Hematopoietic multipotent progenitor cell treated with erythropoietin and hydrocortisone succinate and interleukin-3 and kit ligand, for 6 days (in vitro differentiated cells): ENCODE measurements around the gene FBXO38.

Source experiments
- DNase-seq: peaks from one replicate; pipeline ENCODE4 v3.0.0-alpha.2; 2015

FBXO38 gene, protein sequence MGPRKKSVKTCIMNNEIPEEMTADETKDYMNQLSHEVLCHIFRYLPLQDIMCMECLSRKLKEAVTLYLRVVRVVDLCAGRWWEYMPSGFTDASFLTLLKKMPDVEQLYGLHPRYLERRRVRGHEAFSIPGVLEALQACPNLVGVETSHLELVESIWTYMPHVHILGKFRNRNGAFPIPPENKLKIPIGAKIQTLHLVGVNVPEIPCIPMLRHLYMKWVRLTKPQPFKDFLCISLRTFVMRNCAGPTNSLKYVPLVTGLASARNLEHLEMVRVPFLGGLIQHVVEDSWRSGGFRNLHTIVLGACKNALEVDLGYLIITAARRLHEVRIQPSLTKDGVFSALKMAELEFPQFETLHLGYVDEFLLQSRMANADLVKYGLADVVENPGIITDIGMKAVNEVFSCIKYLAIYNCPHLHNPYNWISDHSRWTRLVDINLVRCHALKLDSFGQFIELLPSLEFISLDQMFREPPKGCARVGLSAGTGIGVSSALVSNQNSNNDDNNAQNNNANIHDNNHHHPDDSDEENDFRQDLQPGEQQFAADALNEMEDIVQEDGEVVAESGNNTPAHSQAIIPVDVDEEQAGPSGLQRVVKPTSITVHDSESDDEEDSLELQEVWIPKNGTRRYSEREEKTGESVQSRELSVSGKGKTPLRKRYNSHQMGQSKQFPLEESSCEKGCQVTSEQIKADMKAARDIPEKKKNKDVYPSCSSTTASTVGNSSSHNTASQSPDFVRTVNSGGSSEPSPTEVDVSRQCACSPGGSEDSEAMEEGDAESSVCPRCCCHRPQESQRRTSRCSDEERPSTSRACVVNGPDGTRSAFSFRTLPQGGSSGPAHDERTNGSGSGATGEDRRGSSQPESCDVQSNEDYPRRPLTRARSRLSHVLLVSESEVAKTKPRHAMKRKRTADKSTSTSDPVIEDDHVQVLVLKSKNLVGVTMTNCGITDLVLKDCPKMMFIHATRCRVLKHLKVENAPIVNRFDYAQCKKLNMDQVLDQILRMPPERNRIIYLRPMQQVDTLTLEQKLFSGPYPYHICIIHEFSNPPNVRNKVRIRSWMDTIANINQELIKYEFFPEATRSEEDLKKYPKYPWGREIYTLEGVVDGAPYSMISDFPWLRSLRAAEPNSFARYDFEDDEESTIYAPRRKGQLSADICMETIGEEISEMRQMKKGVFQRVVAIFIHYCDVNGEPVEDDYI

DNA sequence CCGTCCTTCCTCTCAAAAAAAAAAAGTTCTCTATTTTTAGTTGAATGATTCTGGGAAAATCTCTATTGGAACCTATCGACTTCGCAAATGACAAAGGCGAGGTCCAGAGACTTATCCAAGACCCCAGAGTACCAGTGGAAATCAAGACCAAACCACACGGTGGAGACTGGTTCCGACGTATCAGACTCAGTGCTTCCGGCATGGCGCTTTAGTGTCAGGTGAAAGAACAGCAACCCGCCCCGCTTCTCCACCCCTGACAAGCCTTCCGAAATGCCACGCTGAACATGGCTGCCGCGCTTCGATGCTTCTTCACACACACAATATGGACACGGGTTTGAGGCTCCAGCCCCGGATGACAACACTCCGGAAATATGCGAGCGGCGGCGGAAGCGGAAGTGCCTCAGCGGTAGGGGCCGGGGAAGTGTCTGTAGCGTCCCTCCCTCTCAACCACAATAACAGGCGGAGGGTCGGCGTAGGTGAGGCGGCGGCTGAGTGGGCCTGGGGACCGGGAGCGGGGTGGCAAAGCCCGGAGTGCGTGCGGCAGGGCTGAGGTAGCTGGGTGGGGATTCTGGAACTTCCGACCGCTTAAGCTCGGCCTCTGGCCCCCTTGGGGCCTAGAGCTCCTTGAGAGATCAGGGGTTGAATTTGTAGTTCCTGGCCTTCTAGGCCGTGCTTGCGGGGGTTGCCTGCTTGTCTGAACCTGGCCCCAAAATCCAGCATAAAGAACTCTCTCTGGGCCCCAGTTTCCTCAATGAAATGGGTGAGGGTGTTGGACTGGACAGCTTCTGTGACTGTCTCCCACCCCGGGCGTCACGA lies at the start of gene FBXO38:
Gene FBXO38, plus strand, starts transcription at position 395 of the 816 bp plus-strand sequence. CDS start 10,819 bp downstream, outside the sequence.
- DNase-seq: peak; percentile 98

DNA sequence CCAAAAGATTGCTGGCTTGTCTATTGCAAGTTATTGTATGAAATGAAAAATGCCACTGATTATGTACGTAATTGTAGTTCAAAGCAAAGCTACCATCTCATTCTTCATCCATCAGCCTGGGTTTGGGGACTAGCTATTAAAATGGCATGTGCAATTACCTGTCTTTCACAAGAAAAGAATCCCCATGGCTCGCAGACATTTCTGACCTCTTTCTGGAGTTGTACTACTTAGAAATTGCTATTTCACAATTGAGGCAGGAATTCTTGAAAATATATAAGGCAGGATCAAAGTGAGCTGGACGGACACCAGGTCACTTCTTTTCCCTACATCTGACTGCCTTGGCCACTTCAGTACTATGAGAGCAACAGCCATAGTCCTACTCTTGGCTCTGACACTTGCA lies 48.5 kb upstream of the FBXO38 start, which contains the start of gene SPINK9:
Gene SPINK9, plus strand, starts transcription at position 301 of the 400 bp plus-strand sequence. Its CDS starts 55 bp downstream, at position 356.
- no peak for DNase-seq

DNA sequence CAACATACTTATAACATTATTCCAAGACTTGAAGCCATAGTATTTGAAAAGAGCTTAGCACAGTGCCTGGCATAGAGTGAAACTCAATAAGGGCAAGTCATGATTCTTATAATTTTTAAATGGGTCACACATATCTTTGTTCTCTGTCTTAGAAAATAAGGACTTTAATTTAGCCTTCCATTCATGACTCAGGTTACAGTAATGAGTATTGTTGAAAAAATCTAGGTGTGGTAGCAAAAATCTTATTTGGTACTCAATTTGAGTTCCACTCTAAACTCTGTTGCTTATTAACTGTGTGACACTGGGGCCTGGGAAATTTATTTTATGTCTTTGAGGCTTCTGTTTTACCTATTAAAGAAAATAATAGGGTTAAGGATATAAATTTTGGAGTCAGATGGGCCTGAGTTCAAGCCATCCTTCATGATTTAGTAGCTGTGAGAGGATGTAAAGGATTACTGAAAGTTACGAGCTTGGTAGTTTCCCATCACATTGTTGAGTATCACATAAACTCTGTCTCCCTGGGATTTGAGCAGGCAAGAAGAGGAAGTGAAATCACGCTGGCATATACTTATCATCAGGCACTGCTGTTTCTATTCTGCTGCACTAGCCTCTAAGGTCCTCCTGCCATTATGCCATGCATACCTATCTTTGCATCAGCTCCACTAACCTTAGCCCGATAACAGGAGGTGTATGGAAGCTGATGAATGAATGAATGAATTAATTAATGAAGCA lies 46.9 kb upstream of the FBXO38 start:
- DNase-seq: peak; percentile 5

DNA sequence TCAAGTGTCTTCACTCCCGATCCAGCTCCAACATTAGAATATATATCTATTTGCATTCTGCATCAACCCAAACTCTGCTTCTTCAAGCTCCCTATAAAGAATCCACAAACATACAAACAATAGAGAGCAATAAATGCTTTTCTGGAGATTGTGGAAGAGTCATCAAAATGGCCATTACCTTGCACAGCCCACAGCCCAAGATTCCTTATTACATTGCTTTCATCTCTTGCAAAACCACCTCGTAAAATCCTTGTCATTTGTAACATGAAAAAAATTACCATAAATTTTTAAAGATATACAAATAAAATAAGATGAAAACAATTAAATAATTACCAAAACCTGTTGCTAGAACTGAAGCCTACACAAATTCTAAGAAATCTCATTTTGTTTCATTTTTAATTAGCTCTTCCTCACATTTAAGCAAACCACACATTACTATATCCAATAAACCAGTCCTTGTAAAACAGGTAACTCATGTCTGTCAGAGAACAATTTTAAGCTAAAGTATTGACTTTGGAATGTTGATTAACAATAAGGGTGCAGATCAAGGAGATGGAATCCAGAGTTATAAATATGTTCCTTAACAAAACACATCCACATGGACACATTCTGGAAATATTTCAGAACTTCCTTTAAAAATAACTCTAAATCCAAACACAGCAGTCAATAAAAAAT lies 41.2 kb upstream of the FBXO38 start:
- no peak for DNase-seq

DNA sequence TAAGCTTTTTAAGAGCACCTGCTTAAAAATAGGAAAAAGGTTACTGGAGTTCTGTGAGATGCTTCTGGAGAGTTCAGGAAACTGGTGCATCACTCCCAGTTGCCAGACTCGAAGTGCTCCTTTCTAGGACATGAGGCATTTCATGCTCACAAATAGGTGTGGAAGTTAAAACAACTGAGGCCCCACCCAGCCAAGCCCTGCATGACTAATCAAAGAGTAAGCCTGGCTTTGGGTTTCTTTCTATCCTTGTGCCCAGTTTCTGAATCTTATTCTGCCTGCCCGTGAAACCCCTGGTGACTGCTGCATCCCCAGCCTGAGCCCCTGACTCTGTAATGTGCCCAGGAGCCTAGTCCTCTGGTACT lies 40.7 kb upstream of the FBXO38 start:
- peak; percentile 58 for DNase-seq

DNA sequence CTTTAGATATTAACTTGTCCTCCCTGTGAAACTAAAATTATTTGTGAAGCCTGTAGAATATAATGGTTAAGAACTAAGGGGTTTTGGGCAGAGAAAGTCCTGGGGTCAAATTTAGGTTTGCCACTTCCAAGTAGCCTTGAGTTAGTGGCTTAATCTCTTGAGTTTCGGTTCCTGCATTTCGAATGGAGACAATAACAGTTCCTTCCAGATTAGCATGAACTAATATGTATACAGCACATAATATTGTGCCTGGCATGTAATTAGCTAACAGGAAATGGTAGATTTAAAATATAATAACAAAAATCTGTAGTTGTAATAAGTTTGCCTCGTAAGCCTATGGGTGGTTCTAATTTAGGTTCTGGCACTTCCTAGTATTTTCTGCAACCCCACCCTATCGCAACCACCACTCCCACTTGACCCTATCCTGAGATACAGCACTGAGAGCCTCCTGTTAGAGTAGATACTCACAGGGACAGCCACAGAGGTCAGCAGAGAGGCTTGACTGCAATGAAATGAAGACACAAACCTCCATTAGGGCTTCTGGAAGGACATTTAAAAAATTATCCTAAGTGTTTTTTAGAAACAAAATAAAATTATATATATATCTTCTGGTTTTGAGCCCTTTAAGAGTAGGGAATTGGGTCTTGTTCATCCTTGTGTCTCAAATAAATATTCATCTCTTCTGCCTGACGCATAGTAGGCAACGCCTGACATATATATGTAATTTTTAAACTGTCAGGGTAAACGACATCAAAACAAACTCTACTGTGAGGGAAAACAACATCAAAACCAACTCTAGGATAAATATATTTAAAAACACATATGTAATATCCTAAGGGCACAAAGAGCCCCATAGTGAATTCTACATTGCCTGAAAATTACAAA lies 39.9 kb upstream of the FBXO38 start:
- DNase-seq: peak; percentile 72

DNA sequence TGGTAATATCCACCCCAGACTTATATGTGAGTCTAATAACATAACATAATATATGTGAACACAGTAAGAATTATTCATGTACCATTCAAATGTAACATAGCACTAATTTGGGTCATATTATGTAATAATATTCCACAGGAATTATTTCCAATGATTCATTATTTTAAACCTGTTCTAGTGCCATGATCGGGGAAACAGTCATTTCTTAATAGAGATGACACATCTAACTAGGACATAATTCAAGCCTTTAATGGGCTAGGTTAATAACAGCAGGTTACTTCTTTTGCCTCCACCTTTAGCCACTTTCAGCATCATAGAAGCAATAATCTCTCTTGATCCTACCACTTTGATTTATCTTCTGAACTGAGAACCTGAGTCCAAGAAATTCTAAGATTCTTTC lies 36.1 kb upstream of the FBXO38 start:
- no peak for DNase-seq

DNA sequence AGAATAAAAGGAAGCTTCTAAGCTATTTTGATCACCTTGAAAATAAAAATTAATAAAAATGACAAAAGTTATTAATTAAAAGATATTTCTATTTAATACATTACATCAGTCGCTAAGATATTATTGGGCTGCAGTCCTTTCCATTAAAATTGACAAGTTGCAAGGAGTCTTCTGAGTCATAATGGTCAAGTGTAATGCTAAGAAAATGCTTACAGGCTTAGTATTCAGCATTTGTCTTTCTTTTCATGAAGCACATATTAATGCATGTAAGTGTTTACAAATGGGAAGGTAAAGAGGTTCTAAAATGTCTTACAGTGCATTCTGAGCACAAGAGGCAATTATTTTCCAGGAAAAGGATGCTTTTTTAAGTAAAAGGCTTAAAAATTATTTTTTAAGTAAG lies 31.1 kb upstream of the FBXO38 start:
- no peak for DNase-seq

DNA sequence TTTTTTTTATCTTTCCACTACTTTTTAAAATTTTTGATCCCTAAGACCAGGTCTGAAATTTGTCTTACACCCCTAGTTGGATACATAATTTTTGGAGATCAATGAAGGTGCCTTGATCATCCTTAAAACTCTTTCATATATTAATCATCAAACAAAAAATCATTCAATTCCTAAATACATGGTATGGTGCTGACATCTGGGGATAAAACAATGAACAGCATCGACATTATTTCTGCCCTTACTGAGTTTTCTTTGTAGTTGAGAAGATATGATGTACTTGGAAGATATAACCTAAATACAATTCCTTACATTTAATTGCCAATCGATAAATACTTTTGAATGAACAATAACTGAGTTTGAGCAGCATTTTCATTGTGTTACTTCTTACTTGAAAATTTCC lies 30.1 kb upstream of the FBXO38 start:
- no peak for DNase-seq

DNA sequence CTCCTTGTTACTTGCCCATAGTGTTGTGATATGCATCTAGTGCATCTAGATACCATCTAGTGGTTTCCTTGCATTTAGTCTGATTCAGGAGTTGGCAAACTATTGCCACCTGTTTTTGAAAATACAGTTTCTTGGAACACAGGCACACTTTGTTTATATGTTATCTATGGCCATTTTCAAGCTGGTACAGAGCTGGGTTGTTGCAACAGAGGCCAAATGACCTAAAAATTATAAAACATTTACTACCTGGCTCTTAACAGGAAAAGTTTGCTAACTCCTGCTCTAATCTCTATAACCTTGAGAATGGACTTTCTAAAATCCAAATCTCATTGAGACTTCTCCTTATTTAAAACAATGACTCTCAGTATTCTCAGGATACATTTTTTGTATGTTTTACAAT lies 19.4 kb upstream of the FBXO38 start:
- DNase-seq: peak; percentile 22

DNA sequence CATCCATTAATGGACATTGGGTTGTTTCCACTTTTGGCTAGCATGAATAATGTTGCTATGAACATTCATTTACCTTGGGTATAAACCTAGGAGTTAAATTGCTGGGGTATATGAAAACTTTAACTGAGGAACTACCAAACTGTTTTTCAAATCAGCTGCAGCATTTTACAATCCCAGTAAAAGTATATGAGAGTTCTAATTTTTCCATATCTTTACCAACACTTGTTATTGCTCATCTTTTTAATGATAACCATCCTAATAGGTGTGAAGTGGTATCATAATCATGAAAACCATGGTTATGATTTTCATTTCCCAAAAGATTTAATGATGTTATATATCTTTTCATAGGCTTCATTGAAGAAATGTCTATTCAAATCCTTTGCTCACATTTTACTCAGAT lies 15.5 kb upstream of the FBXO38 start:
- DNase-seq: no peak

DNA sequence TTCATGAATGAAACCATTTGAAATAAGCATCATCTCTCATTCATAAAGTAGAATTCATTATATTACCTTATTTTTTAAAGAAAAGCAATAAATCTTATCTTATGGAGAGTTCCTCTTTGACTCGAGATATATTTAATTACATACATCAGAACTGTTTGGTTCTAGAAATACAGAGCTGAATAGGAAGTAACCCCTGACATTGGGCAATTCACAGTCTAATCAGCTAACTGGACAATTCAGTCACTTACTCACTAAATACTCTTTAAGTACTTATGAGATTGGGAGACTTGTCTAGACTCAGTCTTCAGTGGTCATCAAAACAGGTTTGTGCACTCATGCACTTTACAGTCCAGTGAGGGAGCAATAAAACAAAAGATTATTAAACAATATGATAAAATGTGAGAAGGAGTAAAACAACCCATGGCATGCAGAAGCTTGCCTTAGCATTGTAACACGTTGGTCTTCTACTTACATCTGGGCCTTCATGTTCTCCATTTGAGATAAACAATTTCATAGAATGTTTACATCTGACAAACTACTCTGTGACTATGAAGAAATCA lies 11.5 kb upstream of the FBXO38 start:
- peak; percentile 43 for DNase-seq

DNA sequence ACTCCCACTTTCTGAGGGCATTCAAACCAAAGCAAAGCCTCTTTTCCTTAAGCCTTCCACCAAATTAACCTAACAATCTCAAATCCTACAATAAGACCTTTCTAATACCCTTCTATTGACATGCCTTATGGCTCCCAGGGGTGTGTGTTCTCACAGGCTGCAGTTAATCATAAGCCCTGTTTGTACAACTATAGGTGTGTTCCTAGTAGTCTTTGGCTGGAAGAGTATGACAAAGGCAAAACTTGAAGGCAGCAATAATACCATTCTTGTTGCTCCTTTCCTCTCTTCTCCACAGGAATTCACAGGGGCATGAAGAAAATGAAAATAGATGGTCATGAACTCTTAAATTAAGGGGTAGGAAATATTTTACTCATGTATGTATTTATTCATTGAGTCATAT lies 10.9 kb upstream of the FBXO38 start:
- no peak for DNase-seq

DNA sequence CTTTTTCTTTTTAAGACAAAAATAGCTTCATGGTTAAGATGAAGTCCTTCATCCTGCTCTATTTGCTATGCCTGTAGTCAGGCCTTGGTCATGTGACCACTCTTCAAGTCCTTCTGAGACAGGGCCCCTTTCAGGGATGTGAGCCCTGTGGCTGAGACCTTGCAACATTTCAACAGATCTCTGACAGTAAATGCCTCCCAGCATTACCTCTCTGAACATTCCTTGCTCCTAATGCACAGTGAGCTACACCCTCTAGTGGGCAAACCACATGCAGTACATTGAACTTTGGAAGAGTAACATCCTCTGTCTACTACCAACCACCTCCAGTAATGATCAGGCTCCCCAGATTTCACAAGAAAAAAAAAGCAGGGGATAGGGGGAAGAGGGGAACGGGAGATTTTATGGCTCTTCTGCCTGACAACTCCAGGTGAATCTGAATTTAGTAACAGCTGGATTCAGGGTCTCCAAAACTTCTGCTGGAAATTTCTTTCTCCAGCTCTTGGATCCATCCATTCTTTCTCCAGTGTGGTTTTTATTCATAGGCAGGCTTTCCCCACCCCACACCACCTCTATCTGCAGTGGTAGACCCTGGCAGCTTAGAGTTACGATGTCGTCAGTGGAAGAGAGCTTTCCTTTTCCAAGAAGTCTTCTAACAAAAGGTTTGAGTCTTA lies 8.9 kb upstream of the FBXO38 start:
- peak; percentile 82 for DNase-seq

DNA sequence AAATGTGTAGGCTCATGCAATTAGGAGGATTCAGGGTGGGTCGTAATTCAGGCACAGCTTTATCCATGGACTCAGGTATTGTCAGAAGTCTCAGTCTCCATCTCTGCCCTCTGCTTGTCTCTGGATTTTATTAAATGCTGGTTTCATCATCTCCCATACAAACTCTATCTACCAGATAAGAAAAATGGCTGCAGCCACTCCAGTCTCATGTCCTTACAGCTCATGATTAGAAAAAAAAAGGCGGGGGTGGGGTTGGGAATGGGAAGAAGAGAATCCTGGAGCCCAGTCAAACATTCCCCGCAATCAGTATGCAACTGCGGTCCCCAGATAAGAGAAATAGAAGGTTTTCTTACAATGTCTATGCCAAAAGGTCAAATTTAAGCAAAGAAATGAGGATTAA lies 7.6 kb upstream of the FBXO38 start:
- no peak for DNase-seq

DNA sequence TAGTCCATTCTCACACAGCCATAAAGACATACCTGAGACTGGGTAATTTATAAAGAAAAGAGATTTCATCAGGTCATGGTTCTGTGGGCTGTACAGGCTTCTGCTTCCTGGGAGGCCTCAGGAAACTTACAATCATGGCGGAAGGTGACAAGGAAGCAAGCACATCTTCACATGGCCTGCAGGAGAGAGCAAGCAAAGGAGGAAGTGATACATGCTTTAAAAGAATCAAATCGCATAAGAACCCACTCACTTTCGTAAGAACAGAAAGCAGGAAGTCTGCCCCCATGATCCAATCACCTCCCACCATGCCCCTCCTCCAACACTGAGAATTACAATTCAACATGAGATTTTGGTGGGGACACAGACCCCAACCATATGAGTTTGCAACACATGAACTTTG lies 5.1 kb upstream of the FBXO38 start:
- DNase-seq: no peak

DNA sequence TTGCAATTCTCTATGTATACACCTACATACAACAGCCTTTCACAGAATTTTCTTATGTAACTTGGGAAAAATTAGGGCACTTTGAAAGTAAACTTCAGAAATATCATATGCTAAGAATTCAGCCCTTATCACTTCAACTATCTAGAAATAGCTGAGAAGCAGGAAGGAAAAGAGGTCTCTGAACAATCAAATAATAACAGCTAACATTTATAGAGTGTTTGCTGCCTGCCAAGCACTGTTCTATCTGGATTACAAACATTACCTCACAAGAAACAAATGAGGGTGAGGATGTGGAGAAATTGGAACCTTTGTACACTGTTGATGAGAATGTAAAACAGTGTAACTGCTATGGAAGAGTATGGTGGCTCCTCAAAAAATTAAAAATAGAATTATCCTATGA lies 4.4 kb upstream of the FBXO38 start:
- no peak for DNase-seq

DNA sequence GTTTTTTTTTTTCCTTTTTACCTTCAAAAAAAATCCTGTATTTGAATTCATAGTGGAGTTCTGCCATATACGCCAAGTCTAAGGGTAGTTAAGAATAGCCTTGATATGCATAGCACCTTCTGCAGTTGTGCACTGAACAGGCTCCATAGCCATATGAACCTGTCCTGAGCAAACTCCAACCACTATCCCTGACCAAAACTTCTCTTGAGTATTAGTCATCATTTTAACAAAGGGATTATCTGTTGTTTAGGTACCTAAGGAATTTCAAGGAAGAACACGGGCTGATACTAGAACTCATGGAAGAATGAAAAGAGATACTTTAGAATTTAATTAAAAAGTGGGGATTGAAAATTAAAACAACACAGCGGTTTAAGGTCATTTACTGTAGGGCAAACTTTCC lies 1.9 kb upstream of the FBXO38 start:
- no peak for DNase-seq

DNA sequence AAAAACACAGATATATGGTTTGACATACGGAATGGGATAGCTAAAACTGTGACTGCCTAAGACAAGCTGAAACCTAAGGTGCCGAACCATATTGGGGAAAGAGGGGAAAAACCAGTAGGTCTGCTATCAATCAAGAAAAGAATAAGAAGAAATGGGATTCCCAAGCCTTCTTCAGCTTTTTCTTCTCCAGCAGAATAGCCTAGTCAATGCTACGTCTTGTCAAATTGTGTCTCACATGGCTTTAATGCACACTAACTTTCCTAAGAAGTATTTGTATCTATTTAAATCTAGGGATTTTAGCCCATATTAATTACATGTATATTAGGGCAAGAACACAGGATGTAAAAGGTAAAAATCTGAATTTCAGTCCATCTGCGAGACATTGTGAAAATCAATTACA lies 797 bp upstream of the FBXO38 start:
- no peak for DNase-seq
